Epithelial cell of proximal tubule (primary cell): ENCODE data around the gene TBCE. TPM values are rescaled to one million over a fixed set of nuclear protein-coding genes. Genes with fewer than 3 reads are reported as not detected.

Experiments used
- DNase-seq: peaks from one replicate; pipeline ENCODE4 v3.0.0-alpha.2; 2011; ENCODE audit warnings: low read depth
- H3K4me3 ChIP-seq: 2 replicates; pipeline ENCODE4 v1.5.1; 2011; ENCODE audit warnings: low read depth, mild to moderate bottlenecking, low read length
- CTCF ChIP-seq: conservative IDR thresholded peaks from 2 replicates; pipeline ENCODE4 v1.5.1; 2012; ENCODE audit warnings: low read depth, mild to moderate bottlenecking, low read length
- total RNA-seq: library from RNA; depleted of rRNA; stranded (reverse); fragments of >200 nt; gene quantifications from 2 replicates; pipeline ENCODE4 v1.2.3, GENCODE V29; 2015

Gene TBCE
- total RNA-seq, 1 donor from 2014 or later = 20.9 TPM

- DNase-seq = no peak
- TF ChIP-seq CTCF = no peak
- H3K4me3 ChIP-seq = no peak overlapping the region
Observed at GRCh38 chr1:235423214-235423652, 56.0 kb downstream of the TBCE start.

DNA sequence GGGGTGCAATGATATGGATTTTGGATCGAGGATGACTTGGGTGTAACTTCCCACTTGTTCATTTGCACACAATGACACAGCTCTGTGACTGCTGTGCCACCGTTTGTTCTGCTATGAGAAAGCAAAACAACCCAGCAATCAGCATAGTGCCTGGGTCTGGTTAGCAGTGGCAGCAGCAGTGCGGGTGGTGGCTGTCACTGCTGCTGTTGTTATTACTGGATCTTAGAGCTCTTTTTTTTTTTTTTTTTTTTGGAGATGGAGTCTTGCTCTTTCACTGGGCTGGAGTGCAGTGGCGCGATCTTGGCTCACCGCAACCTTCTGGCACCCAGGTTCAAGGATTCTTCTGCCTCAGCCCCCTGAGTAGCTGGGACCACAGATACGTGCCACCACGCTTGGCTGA is 56.9 kb downstream of the TBCE start:
- no peak for TF ChIP-seq CTCF
- DNase-seq = no peak
- H3K4me3 ChIP-seq = no peak overlapping the region

DNA sequence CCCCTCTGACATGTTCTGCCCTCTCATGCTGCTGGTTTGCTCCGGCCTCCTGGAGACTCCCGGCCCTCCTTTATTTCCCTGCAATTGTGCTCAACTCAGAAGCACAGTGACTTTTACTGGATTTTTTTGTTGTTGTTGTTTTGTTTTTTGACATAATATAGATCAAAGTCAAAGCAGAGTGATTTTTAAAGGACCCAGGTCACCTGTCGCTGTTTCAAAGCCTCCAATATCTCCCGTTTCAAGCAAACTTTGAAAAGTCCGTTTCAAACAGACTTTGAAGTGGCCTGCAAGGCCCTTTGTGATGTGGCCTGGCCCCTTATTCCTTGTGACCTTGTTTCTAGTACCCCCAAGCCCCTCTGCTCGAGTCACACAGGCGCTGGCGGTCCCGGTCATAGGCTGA is 58.1 kb downstream of the TBCE start:
- H3K4me3 ChIP-seq = no peak overlapping the region
- no peak for DNase-seq
- TF ChIP-seq CTCF = no peak

DNA sequence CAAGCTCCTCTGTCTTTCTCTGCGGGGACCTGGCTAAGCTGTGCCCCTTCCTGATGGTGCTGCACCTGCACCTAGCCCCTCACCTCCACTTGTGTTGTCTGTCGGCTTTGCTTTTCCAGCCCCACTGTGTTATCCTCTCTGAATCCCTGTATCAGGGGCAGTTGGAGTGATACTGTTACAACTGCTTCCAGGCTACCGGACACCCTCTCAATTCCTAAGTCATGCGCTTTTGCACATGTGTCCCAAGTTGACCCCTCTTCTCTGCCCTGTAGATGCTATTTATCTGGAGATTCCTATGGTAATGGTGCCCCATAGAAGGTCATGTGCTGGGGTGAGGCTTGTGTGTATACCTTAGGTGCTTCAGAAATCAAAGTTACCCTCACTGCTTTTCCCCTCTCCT is 58.9 kb downstream of the TBCE start:
- H3K4me3 ChIP-seq = no peak overlapping the region
- DNase-seq = no peak
- no peak for TF ChIP-seq CTCF

DNA sequence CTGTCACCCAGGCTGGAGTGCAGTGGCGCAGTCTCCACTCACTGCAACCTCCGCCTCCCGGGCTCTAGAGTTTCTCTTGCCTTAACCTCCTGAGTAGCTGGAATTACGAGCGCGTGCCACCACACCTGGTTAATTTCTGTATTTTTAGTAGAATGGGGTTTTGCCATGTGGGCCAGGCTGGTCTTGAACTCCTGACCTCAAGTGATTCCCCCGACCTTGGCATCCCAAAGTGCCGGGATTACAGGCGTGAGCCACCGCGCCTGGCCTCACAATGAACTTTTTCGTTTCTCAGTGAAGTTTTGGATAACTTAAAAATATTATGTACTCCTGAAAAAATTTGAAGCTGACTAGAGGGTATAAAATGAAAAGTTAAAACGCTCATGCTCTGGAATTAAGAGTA is 59.5 kb downstream of the TBCE start:
- no peak for TF ChIP-seq CTCF
- no peak for DNase-seq
- H3K4me3 ChIP-seq = no peak overlapping the region

GRCh38 chr1:235427447-235427846 is 60.2 kb downstream of the TBCE start:
- H3K4me3 ChIP-seq = no peak overlapping the region
- TF ChIP-seq CTCF = no peak
- DNase-seq = no peak

DNA sequence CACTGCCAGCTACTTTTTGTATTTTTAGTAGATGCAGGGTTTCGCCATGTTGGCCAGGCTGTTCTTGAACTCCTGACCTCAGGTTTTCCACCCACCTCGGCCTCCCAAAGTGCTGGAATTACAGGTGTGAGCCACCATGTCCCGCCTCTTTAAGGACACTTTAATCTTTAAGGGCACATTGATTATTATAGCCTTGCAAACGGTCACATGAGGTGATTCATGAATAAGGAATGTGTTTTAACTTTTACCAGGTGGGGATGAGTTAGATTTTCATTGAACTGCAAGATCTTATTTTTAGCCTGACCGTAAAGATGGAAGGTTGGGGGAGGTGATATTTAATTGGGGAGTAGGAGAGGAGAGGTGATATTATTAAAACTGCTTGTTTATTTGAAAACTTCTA is 61.9 kb downstream of the TBCE start:
- no peak overlapping the region for H3K4me3 ChIP-seq
- no peak for TF ChIP-seq CTCF
- DNase-seq = no peak
